Stimulated activated naive CD8-positive, alpha-beta T cell treated with anti-CD3 and anti-CD28 coated beads, Interleukin-15, Interleukin-2, amounts not matched to agents 100 U/mL and 50 U/mL, for 24 hours (primary cell): ENCODE measurements around the gene GADD45A.

Source experiments
- ATAC-seq: fragments of 150-1000 bp; cut with Tn5 transposase; one replicate; pipeline ENCODE4 v1.10.0; 2021
- DNase-seq: peaks from one replicate; pipeline ENCODE4 v3.0.0; 2021

The GADD45A gene

GRCh38 chr1:67689267-67690017, 4.4 kb downstream of the GADD45A start:
- DNase-seq (no peak), ATAC-seq (no peak)

DNA sequence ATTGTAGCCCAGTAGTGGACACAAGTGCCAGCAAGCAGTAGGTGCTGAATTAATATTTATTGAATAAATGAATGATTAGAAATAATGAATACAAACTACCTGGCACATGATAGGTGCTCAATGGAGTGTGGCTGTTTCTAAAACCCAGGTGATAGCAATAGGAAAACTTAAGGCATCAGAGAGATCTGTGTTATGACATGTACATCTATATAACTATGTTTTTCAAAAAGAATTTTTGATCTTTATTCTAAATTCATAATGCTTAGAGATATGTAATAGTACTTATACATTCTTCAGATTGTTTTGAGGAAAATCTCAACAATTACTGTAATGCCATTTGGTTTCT, 5.0 kb downstream of the GADD45A start:
- DNase-seq (no peak), ATAC-seq (no peak)

DNA sequence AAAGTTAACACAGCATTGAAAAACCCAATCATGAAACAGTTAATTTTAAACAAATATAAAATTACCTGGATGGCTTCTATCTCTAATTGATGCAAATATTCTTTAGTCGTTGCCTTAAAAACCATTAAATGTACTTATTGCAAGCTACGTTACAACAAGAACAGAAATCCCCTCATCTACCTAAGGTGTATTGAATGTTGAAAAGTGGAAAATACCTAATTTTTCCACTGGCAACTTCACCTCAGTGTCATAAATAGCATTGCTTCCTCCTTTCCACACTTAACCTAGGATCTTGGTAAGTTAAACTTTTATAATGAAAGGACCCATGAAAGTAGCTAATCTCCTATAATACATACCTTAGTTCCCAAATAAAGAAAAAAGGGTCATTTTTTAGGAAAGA, 5.4 kb downstream of the GADD45A start:
- DNase-seq (no peak), ATAC-seq (no peak)

GRCh38 chr1:67691712-67692111, 6.7 kb downstream of the GADD45A start:
- ATAC-seq (no peak), DNase-seq (no peak)

DNA sequence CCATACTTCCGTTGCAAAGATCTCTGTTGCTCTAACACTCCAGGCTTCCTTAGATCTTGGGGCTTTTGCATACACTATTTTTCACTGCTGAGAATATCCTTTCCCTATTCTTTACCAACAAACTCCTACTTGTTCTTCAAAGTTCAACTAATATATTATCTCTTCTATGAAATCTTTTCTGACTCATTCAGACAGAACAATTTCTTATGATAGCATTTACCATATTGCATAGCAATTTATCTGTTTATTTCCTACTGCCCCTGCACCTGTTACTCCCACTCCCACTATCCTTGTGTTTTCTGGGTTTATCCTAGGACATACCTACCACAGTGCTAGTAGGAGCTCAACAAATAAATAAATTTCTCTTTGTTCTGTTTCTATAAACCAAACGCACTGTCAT, 11.0 kb downstream of the GADD45A start:
- ATAC-seq (no peak), DNase-seq (no peak)

DNA sequence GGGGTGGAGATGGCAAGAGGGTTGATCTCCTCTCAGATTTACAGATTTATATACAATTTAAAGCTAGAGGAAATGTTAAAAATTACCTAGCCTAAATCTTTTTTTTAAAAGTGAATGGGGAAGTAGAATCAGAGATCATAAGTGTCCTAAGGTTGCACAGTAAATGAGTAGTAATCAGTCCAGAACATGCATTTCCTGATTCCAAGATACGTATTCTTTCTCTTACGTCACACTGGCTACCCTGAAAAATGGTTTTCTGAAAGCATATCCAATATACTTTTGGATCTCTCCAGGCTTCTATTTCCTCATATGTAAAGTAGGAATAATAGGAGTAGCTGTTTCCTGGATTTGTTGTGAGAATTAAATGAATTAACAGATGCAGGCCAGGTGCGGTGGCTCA, 11.7 kb downstream of the GADD45A start:
- ATAC-seq (no peak), DNase-seq (no peak)

DNA sequence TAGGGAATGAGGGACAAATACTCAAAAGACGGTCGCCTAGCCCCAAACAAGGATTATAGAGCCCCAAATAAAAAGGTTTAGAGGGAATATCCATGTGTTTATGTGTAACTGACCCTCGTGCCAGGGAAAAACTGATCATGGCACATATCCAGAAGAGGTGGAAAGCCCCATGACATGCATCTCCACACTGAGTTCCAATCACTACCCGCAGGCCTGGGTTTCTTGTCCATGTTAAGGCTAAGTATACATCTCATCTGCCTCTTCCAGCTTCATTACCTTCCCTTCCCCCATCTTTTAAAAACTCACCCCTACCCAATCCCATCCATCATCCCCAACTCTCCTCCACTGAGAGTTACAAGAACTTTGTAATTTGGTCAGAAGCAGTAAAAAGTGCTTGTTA, 15.2 kb downstream of the GADD45A start:
- no peak for DNase-seq
- ATAC-seq, result no peak

GRCh38 chr1:67700692-67701410, 15.8 kb downstream of the GADD45A start:
- ATAC-seq (peak; percentile 96), DNase-seq (peak; percentile 51)

GRCh38 chr1:67701876-67702275, 16.9 kb downstream of the GADD45A start:
- DNase-seq (no peak), ATAC-seq (no peak)

- no peak for DNase-seq
- no peak for ATAC-seq
Measured at GRCh38 chr1:67704351-67704750, 19.4 kb downstream of the GADD45A start.

GRCh38 chr1:67705735-67706453, 20.9 kb downstream of the GADD45A start:
- DNase-seq (no peak), ATAC-seq (no peak)

DNA sequence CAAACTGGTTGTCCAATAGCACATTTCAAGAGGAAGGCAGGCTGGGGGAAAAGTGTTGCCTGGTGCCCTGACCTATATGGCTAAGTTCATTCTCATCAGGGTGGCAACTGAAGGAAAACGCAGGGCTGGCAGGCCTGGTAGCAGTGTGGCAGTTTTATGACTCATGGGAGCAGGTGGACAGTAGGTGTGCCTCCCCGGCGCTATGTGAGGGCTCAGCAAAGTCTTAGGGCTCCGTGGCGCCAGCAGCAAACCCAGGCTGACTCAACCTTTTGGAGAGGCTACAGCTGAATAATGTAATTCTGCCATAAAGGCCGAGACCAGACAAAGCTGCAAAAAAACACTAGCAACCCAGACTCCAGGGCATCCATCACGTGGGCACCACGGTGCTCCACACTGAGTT, 23.6 kb downstream of the GADD45A start:
- DNase-seq, result no peak
- ATAC-seq, result no peak

GRCh38 chr1:67710417-67710816, 25.4 kb downstream of the GADD45A start:
- DNase-seq (no peak), ATAC-seq (no peak)

- no peak for DNase-seq
- ATAC-seq, result no peak
Measured at GRCh38 chr1:67711158-67711854, 26.3 kb downstream of the GADD45A start.

- DNase-seq (no peak), ATAC-seq (no peak)
Measured at GRCh38 chr1:67711855-67712212, 26.8 kb downstream of the GADD45A start.

GRCh38 chr1:67713057-67713846, 28.3 kb downstream of the GADD45A start:
- no peak for DNase-seq
- ATAC-seq, result no peak

DNA sequence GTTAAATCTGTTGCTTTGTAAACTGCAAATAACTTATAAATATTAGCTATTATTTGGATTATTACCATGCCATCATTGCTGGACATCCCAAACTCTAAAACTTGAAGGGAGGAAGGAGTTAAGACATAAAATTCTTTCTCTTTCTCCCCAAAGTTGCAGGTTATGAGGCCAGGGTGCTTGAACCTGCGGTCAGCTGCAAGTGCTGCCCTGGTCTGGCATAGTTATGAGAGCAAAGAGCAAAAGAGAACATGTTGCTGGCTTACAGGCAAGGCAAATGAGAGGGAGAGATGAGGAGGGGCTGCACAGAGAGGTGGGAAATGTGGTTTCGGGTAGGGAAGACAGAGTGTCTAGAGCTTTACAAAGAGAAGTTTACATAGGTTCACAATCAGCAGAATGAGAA, 30.8 kb downstream of the GADD45A start:
- DNase-seq, result no peak
- no peak for ATAC-seq

- ATAC-seq, result no peak
- DNase-seq, result no peak
Measured at GRCh38 chr1:67716800-67717199, 31.8 kb downstream of the GADD45A start.

DNA sequence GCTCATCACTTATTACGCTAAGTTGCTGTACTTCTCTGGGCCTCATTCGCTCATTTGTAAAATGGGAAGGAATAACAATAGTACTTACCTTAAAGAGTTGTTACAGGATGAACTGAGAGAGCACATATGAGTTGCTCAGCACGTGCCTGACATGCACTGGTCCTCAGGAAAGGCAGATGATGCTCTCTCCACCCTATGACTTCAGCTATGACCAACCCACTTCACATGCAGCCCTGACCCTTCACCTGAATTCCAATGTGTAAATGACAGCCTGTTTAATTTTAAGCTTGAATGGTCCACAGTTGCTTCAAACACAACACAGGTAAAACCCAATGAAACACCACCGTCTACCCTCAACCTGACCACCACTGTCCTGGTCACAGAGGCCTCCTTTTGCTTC, 32.9 kb downstream of the GADD45A start:
- ATAC-seq, result no peak
- DNase-seq, result no peak

- ATAC-seq (no peak), DNase-seq (no peak)
Measured at GRCh38 chr1:67719329-67720196, 34.6 kb downstream of the GADD45A start.

DNA sequence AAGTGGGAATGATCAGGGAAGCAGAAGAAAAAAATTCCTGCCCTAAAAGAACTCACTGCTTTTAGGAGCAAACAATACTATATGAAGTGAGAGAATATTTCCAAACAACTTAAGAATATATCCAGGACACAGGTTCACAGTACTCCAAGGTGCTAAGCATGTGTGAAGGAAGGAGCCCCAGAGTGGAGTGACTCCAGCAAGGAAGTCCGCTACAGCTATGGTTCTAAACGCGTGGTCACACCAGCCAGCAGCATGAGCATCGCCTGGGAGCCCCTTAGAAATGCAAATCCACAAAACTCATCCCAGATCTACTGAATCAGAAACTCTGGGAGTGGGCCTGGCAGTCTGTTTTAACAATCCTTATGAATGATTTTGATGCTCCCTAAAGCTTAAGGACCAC, 36.1 kb downstream of the GADD45A start:
- no peak for ATAC-seq
- DNase-seq, result no peak
